BE2C (cell line): ENCODE data around the gene PRKAR2A.
"Not testable (repeated sequence)": the region's sequence is repeated elsewhere in the genome, so short reads cannot be mapped to it uniquely, and the experiment has no call there.

Experiments used
- DNase-seq: peaks from one replicate; pipeline ENCODE4 v3.0.0-alpha.2; 2020
- H3K27me3 ChIP-seq: fragments of 250-450 bp; sonication (Bioruptor Pico); 2 replicates; pipeline ENCODE4 v1.5.1; 2020; ENCODE audit warnings: mild to moderate bottlenecking
- H3K36me3 ChIP-seq: fragments of 250-450 bp; sonication (Bioruptor Pico); 2 replicates; pipeline ENCODE4 v1.5.1; 2020; ENCODE audit warnings: mild to moderate bottlenecking
- H3K4me1 ChIP-seq: fragments of 250-450 bp; sonication (Bioruptor Pico); 2 replicates; pipeline ENCODE4 v1.5.1; 2020
- H3K4me3 ChIP-seq: 2 replicates; pipeline ENCODE4 v1.5.1; 2011; ENCODE audit warnings: low read depth, low read length
- H3K9me3 ChIP-seq: fragments of 250-450 bp; sonication (Bioruptor Pico); 2 replicates; pipeline ENCODE4 v1.5.1; 2020
- CTCF ChIP-seq: IDR thresholded peaks from 2 replicates; pipeline ENCODE4 v1.5.1; 2012; ENCODE audit warnings: mild to moderate bottlenecking, low read depth, low read length

PRKAR2A gene

GRCh38 chr3:48789665-48790064, 58.0 kb downstream of the PRKAR2A start:
- no peak for DNase-seq
- TF ChIP-seq CTCF, result no peak
- Histone ChIP-seq H3K36me3 (no peaks in the 10 kb centered on the region), H3K4me1 (no peaks in the 10 kb centered on the region), H3K27me3 (no peaks in the 10 kb centered on the region), H3K9me3 (no peaks in the 10 kb centered on the region), H3K4me3 (no peak overlapping the region)

- DNase-seq, result no peak
- Histone ChIP-seq H3K4me1 (no peaks in the 10 kb centered on the region), H3K27me3 (no peaks in the 10 kb centered on the region), H3K36me3 (no peaks in the 10 kb centered on the region), H3K9me3 (no peaks in the 10 kb centered on the region), H3K4me3 (no peak overlapping the region)
- no peak for TF ChIP-seq CTCF
Observed at GRCh38 chr3:48788544-48789162, 59.0 kb downstream of the PRKAR2A start.

- no peak for DNase-seq
- Histone ChIP-seq H3K36me3 (no peaks in the 10 kb centered on the region), H3K27me3 (no peaks in the 10 kb centered on the region), H3K4me1 (no peaks in the 10 kb centered on the region), H3K9me3 (no peaks in the 10 kb centered on the region), H3K4me3 (no peak overlapping the region)
- TF ChIP-seq CTCF, result no peak
Observed at GRCh38 chr3:48784426-48785120, 63.1 kb downstream of the PRKAR2A start.

- H3K4me1 ChIP-seq, result no peaks in the 10 kb centered on the region
- TF ChIP-seq CTCF, result no peak
- no peak overlapping the region for H3K4me3 ChIP-seq
- H3K36me3 ChIP-seq, result no peaks in the 10 kb centered on the region
- DNase-seq, result no peak
- H3K27me3 ChIP-seq, result no peaks in the 10 kb centered on the region
- no peaks in the 10 kb centered on the region for H3K9me3 ChIP-seq
Observed at GRCh38 chr3:48783304-48783703, 64.4 kb downstream of the PRKAR2A start.

- no peaks in the 10 kb centered on the region for H3K27me3 ChIP-seq
- no peaks in the 10 kb centered on the region for H3K9me3 ChIP-seq
- no peak overlapping the region for H3K4me3 ChIP-seq
- H3K4me1 ChIP-seq, result no peaks in the 10 kb centered on the region
- no peaks in the 10 kb centered on the region for H3K36me3 ChIP-seq
- DNase-seq, result no peak
- TF ChIP-seq CTCF, result no peak
Observed at GRCh38 chr3:48782046-48782445, 65.6 kb downstream of the PRKAR2A start.

GRCh38 chr3:48778565-48778964, 69.1 kb downstream of the PRKAR2A start:
- not testable (repeated sequence) for H3K9me3 ChIP-seq, H3K36me3 ChIP-seq, DNase-seq, H3K4me3 ChIP-seq, H3K27me3 ChIP-seq, H3K4me1 ChIP-seq
